Right lung (tissue), 10 donors: Measurements from ENCODE around the gene ECD. TPM values are rescaled to one million over a fixed set of nuclear protein-coding genes. Genes with fewer than 3 reads are reported as not detected.

Source experiments
- DNase-seq, 2 donors: peaks; one replicate each; pipeline ENCODE4 v3.0.0-alpha.2; 2013
- long read RNA-seq, 8 donors: transcript quantifications; one replicate each; lab custom pipeline, GENCODE V29; 2026
- polyA plus RNA-seq, 5 donors: library from polyadenylated mRNA; unstranded; fragments of 120-200 nt; gene quantifications; one replicate each; pipeline versions ENCODE4 v1.2.1 to v1.2.3, GENCODE V29; 2013; ENCODE audit warnings: inconsistent platforms in 1 of 5, low replicate concordance in 1 of 5; ENCODE audit not compliant: insufficient read length in 5 of 5, insufficient read depth in 1 of 5

Gene ECD
- 10 to 100 TPM; 30.7 to 42.4 (median 39.0) TPM for polyA plus RNA-seq
- long read RNA-seq, donor 1, transcript ECD-201 (14 exons, 3,069 nt) = major isoform, 14 of 14 reads
- long read RNA-seq, donor 1, partial matches to known transcripts = 0 of 14 reads
- long read RNA-seq, donor 1, other reads (novel, unspliced or antisense) = 0 of 14 reads
- long read RNA-seq, donor 2, partial matches to known transcripts = 0 of 4 reads
- long read RNA-seq, donor 2, other reads (novel, unspliced or antisense) = 0 of 4 reads
- long read RNA-seq, donor 3, transcript ECD-201 (14 exons, 3,069 nt) = major isoform, 5 of 18 reads
- long read RNA-seq, donor 3, partial matches to known transcripts = 13 of 18 reads
- long read RNA-seq, donor 3, other reads (novel, unspliced or antisense) = 0 of 18 reads
- long read RNA-seq, donor 4, partial matches to known transcripts = 0 of 2 reads
- long read RNA-seq, donor 4, other reads (novel, unspliced or antisense) = 0 of 2 reads
- long read RNA-seq, donor 5, transcript ECD-201 (14 exons, 3,069 nt) = major isoform, 7 of 12 reads
- long read RNA-seq, donor 5, partial matches to known transcripts = 5 of 12 reads
- long read RNA-seq, donor 5, other reads (novel, unspliced or antisense) = 0 of 12 reads
- long read RNA-seq, donor 6, transcript ECD-201 (14 exons, 3,069 nt) = major isoform, 6 of 6 reads
- long read RNA-seq, donor 6, partial matches to known transcripts = 0 of 6 reads
- long read RNA-seq, donor 6, other reads (novel, unspliced or antisense) = 0 of 6 reads
- long read RNA-seq, donor 7, transcript ECD-201 (14 exons, 3,069 nt) = major isoform, 7 of 7 reads
- long read RNA-seq, donor 7, partial matches to known transcripts = 0 of 7 reads
- long read RNA-seq, donor 7, other reads (novel, unspliced or antisense) = 0 of 7 reads
- long read RNA-seq, donor 8, partial matches to known transcripts = 0 of 4 reads
- long read RNA-seq, donor 8, other reads (novel, unspliced or antisense) = 0 of 4 reads

- peak; percentile 93 to 95 for DNase-seq
Measured at GRCh38 chr10:73167783-73168464, at the start of gene ECD, which contains the start of gene FAM149B1. Gene ECD, minus strand, starts transcription at chr10:73168008. Its CDS starts 4,071 bp downstream, at chr10:73163937. Gene FAM149B1, plus strand, starts transcription at chr10:73168119. Its CDS starts 221 bp downstream, at chr10:73168340.

GRCh38 chr10:73215749-73216148 lies 47.9 kb upstream of the ECD start:
- DNase-seq = no peak

- no peak for DNase-seq
Measured at GRCh38 chr10:73211106-73211811, 43.5 kb upstream of the ECD start.

- DNase-seq = no peak
Measured at GRCh38 chr10:73210395-73211105, 42.7 kb upstream of the ECD start.

GRCh38 chr10:73209705-73210104 lies 41.9 kb upstream of the ECD start:
- no peak for DNase-seq

GRCh38 chr10:73207883-73208282 lies 40.1 kb upstream of the ECD start:
- no peak for DNase-seq

- no peak for DNase-seq
Measured at GRCh38 chr10:73206385-73206784, 38.6 kb upstream of the ECD start.

GRCh38 chr10:73205890-73206289 lies 38.1 kb upstream of the ECD start:
- no peak for DNase-seq

- no peak for DNase-seq
Measured at GRCh38 chr10:73205081-73205480, 37.3 kb upstream of the ECD start.

- no peak for DNase-seq
Measured at GRCh38 chr10:73190188-73190587, 22.4 kb upstream of the ECD start.

GRCh38 chr10:73186266-73186665 lies 18.5 kb upstream of the ECD start:
- no peak for DNase-seq

GRCh38 chr10:73183667-73184281 lies 16.0 kb upstream of the ECD start:
- DNase-seq = no peak

- no peak for DNase-seq
Measured at GRCh38 chr10:73182568-73182967, 14.8 kb upstream of the ECD start.

GRCh38 chr10:73174148-73174925 lies 6.5 kb upstream of the ECD start:
- DNase-seq = no peak

GRCh38 chr10:73172867-73173266 lies 5.1 kb upstream of the ECD start:
- no peak for DNase-seq

- no peak for DNase-seq
Measured at GRCh38 chr10:73169320-73169719, 1.5 kb upstream of the ECD start.

- no peak for DNase-seq
Measured at GRCh38 chr10:73168465-73168803, 626 bp upstream of the ECD start.

GRCh38 chr10:73167458-73167782 lies 388 bp downstream of the ECD start:
- no peak for DNase-seq

GRCh38 chr10:73166972-73167371 lies 836 bp downstream of the ECD start:
- DNase-seq = no peak
